ENCODE data around the gene DHX40.
"Not testable (repeated sequence)": the region's sequence is repeated elsewhere in the genome, so short reads cannot be mapped to it uniquely, and the experiment has no call there.

DHX40 gene

DNA sequence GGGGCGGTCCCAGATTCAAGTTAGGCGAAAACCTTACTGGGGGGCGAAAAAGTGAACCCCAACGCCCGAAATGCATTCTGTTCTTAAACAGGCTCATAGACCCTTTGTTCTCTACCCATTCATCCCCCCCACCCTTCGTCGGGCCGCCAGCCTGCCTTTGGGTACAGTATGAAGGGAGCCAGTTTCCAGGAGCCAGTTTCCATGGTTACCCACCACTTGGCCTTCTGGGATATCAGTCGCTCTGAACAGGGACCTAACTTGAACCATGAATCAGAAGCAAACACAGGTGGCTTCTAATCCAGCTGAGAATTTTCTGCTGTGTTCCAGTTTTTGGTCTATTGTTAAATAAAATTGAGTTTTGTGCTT, 532 bp downstream of the DHX40 start:
- peak; percentile 85 for DNase-seq

DNA sequence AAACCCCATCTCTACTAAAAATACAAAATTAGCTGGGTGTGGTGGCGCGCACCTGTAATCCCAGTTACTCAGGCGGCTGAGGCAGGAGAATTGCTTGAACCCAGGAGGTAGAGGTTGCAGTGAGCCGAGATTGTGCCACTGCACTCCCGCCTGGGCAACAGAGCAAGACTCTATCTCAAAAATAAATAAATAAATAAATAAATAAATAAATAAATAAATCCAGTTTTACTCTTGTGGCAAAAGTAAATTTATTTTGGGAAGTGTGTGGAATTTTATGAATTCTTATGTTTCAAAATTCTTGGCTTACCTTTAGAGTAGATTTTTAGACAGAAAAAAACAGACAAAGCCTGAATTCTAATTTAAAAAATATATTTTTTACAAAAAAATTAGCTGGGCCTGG, 3.7 kb downstream of the DHX40 start:
- DNase-seq: not testable (repeated sequence)

DNA sequence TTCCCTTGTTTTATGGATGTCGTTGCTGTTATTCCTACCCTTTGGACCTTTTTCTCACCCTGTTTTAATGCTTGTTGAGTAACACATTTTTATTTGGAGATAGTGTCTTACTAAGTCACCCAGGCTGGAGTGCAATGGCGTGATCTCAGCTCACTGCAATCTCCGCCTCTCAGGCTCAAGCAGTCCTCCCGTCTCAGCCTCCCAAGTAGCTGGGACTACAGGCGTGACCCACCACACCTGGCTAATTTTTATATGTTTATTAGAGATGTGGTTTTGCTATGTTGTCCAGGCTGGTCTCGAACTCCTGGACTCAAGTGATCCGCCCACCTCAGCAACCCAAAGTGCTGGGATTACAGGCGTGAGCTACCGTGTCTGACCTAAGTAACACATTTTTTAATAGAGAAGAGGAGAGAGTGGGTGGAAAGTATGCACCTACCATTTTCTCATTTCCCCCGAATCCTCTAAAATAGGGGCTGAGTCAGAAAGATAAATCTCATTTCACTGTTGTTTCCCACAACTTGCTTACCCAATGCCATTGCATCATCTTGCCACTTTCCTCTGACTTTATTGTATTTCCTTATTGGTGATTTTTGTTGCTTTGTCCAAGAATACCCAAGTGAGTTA, 7.0 kb downstream of the DHX40 start:
- no peak for DNase-seq

DNA sequence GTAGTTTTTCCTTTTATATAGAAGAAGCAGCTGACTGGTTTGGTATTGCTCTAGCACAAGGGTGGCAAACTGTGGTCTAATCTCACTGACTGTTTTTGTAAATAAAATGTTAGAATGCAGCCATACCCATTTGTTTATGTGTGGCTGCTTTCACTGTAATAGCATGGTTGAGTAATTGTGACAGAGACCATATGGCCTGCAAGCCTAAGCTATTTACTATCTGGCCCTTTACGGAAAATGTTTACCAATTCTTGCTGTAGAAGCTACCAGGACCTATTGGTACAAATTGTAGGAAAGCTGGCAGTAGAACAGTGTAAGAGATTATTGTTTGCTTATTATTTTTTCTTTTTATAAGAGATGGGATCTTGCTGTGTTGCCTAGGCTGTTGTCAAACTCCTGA, 18.8 kb downstream of the DHX40 start:
- DNase-seq: not testable (repeated sequence)

DNA sequence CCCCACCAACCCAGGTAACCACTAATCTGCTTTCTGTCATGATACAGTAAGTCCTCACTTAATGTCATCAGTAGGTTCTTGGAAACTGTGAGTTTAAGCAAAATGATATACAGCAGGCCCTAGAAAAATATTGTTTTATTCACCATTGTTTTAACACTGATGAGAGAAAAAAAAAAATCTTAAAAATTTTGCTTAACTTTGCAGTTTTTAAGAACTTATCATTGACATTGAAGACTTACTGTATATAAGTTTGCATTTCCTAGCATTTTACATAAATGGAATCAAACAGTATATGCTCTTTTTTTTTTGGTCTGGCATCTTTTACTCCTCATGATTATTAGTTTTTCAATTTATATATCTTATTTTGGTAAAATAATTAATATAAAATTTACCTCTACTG, 34.8 kb downstream of the DHX40 start:
- DNase-seq: no peak

DNA sequence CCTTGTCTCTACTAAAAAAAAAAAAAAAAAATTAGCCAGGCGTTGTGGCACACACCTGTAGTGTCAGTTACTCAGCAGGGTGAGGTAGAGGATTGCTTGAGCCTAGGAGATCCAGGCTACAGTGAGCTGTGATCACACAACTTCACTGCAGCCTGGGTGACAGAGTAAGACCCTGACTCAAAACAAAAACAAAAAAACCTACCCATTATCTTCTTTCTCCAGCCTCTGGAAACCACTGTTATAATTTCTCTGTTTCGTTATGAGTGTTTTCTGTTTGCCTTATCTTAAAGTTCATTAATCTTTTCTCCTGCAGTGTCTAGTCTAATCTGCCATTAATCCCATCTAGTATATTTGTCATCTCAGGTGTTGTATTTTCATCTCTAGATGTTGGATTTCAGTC, 35.7 kb downstream of the DHX40 start:
- no peak for DNase-seq

DNA sequence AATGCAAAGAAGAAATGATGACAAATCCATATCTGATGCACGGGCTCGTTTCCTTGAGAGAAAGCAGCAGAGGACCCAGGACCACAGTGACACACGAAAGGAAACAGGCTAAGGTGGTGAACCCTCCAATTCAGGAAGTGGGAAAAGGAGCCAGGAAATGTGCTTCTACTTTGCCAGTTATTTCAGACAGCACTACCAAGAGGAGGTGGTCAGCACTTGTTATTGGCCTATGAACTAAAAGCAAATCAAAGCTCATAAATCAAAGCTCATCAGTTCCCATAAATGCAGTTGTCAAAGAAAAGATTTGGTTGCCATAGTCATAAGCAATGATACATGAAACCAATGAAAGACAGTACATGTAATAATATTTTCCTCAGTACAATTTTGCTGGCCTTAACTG, 41.7 kb downstream of the DHX40 start:
- no peak for DNase-seq

DNA sequence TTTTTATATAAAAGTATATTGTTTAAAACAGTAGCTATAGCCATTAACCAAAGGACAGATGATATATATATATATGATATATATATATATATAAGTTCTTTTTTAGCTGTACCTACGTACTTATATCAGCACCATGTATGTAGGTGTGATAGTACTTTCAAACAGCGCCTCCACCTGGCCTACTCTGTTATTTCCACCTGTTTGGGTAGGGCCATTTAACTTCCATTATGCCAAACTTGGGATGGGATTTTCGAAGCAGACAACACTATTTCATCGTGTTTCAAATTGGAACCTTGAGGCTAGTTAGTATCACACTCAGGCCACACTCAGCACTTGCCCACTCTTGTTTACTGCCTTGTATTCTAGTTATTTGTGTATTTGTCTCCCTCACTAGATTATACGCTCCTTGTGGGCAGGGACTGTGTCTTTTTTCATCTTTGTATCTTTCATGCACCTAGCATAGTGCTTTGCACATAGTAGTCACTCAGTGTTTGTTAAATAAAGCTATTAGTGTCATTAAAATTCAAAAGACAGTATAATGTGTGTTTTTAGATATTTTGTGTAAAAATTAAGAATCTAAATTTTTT, 42.5 kb downstream of the DHX40 start:
- no peak for DNase-seq

DNA sequence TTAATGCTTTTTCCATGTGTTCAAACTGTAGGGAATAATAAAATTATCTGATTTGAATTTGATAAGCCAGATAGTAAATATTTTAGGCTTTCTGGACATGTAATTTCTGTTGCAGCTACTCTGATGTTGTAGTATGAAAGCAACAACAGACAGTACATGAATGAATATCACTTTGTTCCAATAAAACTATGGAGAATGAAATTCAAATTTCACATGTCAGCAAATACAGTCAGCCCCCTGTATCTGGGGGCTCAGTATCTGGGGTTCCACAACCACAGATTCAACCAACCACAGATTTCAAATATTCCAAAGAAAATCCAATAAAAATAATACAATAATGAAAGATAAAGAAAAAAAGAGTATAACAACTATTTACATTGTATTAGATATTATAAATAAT, 46.1 kb downstream of the DHX40 start:
- no peak for DNase-seq

DNA sequence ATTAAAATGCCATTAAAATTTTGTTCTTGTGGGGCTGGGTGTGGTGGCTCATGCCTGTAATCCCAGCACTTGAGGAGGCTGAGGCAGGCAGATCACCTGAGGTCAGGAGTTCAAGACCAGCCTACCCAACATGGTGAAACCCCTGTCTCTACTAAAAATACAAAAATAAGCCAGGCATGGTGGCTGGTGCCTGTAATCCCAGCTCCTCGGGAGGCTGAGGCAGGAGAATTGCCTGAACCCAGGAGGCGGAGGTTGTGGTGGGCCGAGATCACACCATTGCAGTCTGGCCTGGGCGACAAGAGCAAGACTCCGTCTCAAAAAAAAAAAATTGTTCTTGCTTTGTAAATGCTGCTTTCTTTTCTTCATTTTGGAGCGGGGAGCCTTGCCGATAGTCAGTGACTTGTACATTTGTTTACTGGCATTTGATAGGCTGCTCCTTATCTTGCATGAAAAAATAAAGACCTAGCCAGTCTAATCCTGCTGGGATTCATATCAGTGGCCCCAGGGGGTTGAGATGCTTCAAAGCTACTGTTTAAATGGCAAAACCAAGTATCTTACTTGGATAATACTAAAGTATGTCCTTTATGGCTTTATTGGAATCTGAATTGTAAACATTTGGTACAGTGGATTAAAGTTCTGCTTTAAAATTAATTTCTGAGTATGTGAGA, 51.0 kb downstream of the DHX40 start:
- no peak for DNase-seq

DNA sequence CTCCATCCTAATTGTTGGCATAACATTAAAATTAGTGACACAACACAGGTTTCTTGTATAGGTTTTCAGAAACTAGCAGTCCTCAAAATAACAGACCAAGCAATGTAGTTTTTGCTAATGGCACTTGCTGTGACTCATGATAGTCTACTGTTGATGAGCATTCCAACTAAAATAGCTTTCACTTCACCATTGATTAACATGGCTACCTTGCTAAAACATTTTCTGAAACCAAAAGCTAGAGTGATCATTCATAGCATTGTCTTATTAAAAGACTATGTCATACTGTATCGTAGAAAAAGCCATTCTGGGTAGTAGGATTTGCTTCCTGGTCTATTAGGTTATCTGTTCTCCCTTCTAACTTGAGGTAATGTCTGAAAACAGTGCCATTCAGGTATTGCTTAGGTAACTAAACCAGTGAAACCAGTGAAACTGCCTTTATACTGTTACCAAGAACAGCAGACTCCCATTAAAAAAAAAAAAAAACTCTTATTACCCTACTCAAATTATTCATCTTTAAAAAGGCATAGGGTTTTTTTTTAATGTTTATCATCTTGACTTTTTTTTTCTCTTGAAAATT, 51.8 kb downstream of the DHX40 start:
- peak; percentile 5 for DNase-seq

DNA sequence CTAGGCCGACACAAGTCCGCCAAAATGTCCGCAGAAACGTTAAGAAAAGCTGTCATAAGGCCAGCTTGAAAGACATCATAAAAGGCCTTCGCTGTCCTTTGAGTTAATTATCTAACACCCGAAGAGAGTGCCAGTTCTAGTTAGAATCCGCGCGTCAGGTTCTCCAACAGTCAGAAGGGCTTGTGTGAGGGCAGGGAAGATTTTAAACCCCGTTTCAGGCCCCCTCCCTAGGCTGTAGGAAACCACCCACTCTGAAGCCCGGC, 53.6 kb downstream of the DHX40 start:
- no peak for DNase-seq

DNA sequence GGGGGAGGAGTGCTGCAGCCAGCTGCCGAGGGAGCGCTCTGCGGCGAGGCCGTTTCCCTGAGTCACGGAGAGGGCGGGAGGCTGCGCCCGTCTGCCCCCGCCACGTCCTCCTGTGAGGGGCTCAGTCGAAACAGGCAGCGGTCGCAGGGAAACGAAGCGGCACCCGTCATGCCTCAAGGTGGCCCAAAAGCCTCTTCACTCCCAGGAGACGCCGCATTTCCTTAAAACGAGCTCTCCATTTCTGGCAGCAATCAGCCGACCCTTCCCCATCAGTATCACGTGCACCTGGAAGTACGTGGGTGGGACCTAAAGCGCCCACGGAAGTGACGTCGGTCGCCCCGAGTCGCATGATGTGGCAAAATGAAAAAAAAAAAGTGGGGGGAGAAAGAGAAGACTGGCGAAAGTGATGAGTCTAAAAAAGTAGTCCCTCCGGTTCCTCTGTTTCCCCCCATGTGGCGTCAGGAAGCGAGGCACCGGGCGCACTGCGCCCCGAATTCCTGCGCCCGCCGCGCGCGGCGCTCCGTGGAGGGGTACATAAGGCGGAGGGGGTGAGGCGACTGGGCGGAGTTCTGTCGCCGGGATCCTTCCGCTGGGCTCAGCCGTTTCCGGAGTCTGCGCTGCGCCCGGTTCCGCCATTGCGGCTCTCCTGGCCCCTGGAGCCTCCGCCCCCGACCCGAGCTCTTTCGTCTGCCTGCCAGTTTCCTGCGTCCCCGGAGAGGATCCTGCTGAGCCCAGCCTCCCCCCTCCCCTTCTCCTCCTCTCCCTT, 54.1 kb downstream of the DHX40 start, which contains the start of gene CLTC:
Gene CLTC, plus strand, starts transcription at position 598 of the 766 bp plus-strand sequence. CDS start 237 bp downstream, outside the sequence.
- peak; percentile 97 for DNase-seq

DNA sequence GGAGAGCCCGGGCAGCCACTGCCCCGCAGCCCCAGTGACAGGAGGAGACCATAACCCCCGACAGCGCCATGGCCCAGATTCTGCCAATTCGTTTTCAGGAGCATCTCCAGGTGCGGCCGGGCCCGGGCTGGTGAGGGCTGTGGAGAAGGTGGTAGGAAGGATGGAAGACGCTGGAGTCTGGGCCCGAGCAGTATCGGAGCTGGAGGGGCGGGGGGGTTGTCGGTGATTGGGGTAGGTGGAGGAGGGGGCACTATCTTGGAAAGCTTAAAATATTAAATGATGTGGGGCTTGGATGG, 54.6 kb downstream of the DHX40 start:
- DNase-seq: no peak

DNA sequence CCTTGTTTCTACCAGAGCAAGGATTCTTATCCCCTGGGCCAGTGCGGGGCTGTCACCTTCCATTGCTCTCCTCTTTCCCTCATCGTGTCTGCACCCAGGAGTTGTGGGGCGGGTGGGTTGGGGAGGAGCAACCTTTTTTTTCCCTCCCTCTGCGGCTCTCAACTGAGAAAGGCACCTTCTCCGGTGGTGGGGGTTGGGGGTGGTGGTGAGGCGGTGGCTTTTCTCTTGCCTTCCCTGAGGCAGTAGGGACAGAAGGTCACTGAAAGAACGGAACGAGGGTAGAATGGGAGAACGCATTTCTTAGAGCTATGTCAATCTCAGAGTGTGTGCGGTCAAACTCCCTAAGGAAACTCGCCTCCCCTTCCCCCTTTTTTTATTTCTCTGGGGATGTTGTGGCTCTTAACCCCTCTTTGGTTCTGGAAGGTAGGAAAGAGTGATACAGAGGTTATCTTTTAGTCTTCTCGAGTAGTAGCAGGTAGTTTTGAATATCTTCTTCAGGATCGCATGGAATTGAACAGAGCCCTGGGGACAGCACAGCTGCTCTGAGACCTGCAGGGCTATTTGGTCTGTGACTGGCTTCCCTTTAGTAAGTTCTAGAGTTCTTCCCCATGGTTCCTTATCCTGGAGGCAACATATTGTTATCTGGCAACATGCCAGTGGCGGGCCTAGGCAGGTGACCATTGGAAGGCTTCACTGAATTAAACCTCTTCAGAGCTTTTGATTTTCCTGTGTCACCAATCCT, 55.3 kb downstream of the DHX40 start:
- DNase-seq: peak; percentile 20

DNA sequence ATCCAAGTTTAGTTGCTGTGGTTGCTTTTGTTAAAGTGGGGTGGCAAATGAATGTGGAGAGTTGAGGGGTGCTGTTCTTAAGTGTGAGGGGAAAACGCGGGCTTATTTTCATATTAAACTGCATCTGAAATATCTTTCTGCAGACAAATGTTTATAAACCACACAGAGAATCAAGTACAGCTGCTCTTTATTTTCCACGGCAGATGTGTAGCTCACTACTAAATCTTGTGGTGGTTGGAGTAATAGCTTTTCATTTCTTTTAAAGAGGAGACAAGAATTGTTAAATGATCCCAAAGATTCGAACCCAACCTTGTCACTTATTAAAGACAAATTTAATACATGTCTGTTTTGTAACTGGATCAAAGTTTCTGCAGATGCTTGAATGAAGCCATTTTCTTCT, 56.4 kb downstream of the DHX40 start:
- no peak for DNase-seq

DNA sequence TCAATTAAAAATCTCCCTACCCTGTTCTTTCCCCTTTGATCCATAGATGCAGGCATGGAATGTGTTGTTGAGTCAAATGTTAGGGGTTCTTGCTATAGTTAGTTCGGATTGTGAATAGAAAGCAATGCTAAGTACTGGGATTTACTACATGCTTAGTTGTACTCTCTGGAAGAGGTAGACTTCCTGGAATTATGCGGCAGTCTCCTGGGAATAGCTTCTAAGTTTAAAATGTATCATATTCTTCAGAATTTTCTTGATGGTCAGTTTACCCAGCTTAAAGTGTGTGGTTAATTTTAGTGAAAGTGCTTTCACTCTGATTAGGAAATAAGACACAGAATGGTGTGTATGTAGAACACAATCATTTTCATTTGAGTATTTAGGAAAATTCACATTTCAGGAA, 57.7 kb downstream of the DHX40 start:
- DNase-seq: no peak

DNA sequence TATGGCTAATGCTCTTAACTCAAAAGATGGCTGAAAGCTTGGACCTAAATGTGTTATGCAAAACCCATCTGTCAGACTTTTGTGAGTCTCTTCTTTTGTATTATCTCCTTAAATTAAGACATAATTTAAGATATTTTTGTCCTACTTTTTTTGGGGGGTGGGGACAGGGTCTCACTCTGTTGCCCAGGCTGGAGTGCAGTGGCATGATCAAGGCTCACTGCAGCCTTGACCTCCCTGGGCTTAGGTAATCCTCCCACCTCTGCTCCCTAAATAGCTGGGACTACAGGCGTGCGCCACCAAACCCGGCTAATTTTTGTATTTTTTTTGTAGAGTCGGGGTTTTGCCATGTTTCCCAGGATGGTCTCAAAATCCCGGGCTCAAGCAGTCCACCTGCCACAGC, 61.3 kb downstream of the DHX40 start:
- no peak for DNase-seq

DNA sequence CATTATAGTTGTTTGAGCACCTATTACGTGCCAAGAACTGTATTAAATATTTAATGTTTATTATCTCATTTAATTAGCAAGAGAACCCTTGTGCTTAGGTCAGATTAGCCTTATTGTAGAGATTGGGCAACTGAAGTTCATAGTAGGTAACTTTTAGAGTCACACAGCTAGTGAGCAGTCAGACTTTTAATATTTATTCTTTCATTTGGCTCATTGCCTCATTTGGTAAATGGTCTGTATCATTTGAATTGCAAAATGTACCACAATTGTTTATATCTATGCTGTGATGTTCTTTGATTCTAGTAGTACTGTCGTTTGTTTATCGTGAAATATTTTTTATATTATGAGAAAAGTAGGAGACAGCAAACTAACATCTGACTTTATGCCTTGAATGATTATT, 61.9 kb downstream of the DHX40 start:
- no peak for DNase-seq

DNA sequence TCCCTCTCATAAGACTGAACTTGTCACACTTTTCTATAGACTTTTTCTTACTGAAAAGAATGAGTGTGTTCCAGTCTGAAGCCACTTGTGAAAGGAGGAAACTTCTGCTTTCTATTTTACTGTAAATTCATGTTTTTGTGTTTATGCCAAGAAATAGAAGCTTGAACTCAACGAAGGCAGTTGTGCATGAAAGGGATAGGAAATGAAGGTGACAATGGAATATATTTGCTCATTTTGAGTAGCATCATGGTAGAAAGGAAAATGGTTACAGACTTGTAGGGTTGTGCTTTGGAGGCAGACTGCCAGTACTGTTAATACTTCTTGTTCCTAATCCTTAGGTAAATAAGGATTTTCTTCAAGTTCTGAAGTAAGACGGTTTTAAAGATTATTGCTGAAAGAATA, 62.4 kb downstream of the DHX40 start:
- DNase-seq: no peak

DNA sequence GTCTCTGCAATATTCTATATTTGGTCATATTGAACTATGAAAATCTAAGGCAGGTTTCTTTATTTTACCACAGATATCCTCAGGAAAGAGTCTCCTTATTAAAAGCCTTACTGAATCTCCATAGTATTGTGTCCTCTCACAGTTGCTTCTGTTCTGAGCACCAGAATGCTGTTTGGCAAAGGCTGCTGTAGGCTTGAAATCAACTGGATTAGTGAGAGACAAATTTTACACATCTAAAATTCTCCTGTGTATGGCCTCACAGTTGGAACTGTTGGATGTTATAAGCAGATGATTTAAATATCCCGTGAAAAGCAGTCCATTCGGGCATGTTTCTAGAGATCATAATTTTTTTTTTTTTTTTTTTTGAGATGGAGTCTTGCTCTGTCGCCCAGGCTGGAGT, 63.8 kb downstream of the DHX40 start:
- DNase-seq: no peak

DNA sequence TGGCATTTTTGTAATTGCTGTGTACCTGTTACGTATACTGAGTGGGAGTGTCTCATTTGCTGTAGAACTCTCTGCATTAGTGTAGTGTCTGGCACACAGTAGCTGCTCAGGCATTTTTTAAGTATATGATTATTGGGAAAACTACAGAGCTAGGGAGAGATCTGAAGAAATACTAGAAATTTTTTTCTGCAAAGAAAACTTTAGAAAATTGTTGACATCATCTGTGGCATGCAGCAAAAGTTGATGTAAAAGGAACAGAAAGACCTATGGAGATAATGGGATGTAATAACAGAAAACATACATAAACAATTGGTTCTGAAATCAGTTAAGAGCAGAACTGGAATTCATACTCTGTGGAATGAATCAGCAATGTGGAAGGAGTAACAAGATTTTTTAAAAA, 65.9 kb downstream of the DHX40 start:
- DNase-seq: no peak

DNA sequence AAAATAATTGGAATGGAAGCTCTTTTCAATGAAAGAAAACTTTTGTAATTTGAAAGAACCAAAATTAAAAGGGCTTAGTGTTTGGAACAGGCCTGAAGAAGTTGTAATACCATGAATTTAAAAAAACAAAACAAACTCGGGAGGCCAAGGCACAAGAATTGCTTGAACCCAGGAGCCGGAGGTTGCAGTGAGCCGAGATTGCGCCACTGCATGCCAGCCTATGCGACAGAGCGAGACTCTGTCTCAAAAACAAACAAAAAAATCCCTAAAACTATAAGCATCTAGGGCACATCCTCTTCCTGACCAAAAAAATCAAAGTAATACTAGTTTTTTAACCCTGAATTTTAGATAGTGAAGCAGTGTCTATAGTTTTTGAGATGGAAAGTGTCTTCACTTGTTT, 67.0 kb downstream of the DHX40 start:
- DNase-seq: no peak

Measured in NCI-H774 (cell line).